ENCODE measurements around the gene SRPK2. TPM values are rescaled to one million over a fixed set of nuclear protein-coding genes. Genes with fewer than 3 reads are reported as not detected.
"Not testable (repeated sequence)": the region's sequence is repeated elsewhere in the genome, so short reads cannot be mapped to it uniquely, and the experiment has no call there.

Gene SRPK2
- total RNA-seq, 4 donors from 2014 or later, result 37.1 to 48.1 (median 46.3) TPM

DNA sequence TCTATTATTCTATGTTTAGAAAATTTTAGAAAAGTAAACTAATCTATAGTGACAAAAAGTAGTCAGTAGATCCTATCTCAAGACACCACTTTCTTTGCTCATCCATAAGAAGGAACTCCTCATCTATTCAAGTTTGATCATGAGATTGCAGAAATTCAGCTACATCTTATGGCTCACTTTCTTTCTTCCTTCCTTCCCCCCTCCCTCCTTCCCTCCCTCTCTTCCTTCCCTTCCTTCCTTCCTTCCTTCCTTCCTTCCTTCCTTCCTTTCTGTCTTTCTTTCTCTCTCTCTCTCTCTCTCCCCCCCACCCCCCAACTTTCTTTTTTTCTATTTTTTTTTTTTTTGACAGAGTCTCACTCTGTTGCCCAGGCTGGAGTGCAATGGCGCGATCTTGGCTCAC, 35.3 kb upstream of the SRPK2 start:
- H3K9me3 ChIP-seq, result no peaks in the 10 kb centered on the region
- H3K36me3 ChIP-seq, result no peaks in the 10 kb centered on the region
- no peak for TF ChIP-seq POLR2A (IDR thresholded peaks at IDR 0.05)
- TF ChIP-seq, protein P1, sequence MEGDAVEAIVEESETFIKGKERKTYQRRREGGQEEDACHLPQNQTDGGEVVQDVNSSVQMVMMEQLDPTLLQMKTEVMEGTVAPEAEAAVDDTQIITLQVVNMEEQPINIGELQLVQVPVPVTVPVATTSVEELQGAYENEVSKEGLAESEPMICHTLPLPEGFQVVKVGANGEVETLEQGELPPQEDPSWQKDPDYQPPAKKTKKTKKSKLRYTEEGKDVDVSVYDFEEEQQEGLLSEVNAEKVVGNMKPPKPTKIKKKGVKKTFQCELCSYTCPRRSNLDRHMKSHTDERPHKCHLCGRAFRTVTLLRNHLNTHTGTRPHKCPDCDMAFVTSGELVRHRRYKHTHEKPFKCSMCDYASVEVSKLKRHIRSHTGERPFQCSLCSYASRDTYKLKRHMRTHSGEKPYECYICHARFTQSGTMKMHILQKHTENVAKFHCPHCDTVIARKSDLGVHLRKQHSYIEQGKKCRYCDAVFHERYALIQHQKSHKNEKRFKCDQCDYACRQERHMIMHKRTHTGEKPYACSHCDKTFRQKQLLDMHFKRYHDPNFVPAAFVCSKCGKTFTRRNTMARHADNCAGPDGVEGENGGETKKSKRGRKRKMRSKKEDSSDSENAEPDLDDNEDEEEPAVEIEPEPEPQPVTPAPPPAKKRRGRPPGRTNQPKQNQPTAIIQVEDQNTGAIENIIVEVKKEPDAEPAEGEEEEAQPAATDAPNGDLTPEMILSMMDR (IDR thresholded peaks at IDR 0.05), result no peak
- no peak for DNase-seq
- H3K27ac ChIP-seq, result no peak overlapping the region
- no peaks in the 10 kb centered on the region for H3K27me3 ChIP-seq
- H3K4me3 ChIP-seq (replicated peaks in 1 of 3), result no peak overlapping the region
- 89 to 98% methylated on average over 2 of the region's 2 CpGs for WGBS, 2 donors
- H3K4me1 ChIP-seq, result no peaks in the 10 kb centered on the region
- intact Hi-C loops (cut with DNase I), result no loop called here

GRCh38 chr7:105413887-105414437, 25.2 kb upstream of the SRPK2 start:
- intact Hi-C loops (cut with DNase I), result no loop called here
- Histone ChIP-seq H3K27ac (no peak overlapping the region), H3K9me3 (no peaks in the 10 kb centered on the region), H3K4me1 (no peaks in the 10 kb centered on the region), H3K27me3 (no peaks in the 10 kb centered on the region), H3K36me3 (no peaks in the 10 kb centered on the region), H3K4me3 (replicated peaks in 1 of 3) (no peak overlapping the region)
- no peak for DNase-seq
- TF ChIP-seq POLR2A (IDR thresholded peaks at IDR 0.05), result no peak
- TF ChIP-seq, protein P1 (IDR thresholded peaks at IDR 0.05), result no peak
- WGBS, 2 donors, result 80 to 81% methylated on average over 8 of the region's 8 CpGs

- WGBS, 2 donors, result no CpG with 5 or more reads among the region's 36 CpGs
- H3K4me1 ChIP-seq; H3K9me3 ChIP-seq; H3K27ac ChIP-seq; H3K36me3 ChIP-seq; H3K27me3 ChIP-seq; intact Hi-C loops (cut with DNase I); DNase-seq; H3K4me3 ChIP-seq (replicated peaks in 1 of 3): not testable (repeated sequence)
Observed at GRCh38 chr7:105410774-105411173, 22.1 kb upstream of the SRPK2 start.

- H3K4me3 ChIP-seq (replicated peaks in 1 of 3); DNase-seq; intact Hi-C loops (cut with DNase I); H3K27ac ChIP-seq; H3K4me1 ChIP-seq; H3K27me3 ChIP-seq; H3K36me3 ChIP-seq; H3K9me3 ChIP-seq: not testable (repeated sequence)
- WGBS, 2 donors, result 45 to 71% methylated on average over 2 to 3 of the region's 3 CpGs
Observed at GRCh38 chr7:105409775-105410174, 21.1 kb upstream of the SRPK2 start.

GRCh38 chr7:105408791-105409410, 20.2 kb upstream of the SRPK2 start:
- H3K4me3 ChIP-seq (replicated peaks in 1 of 3), result no peak overlapping the region
- 93 to 95% methylated on average over 5 of the region's 5 CpGs for WGBS, 2 donors
- H3K9me3 ChIP-seq, result no peaks in the 10 kb centered on the region
- TF ChIP-seq POLR2A (IDR thresholded peaks at IDR 0.05), result no peak
- TF ChIP-seq, protein P1 (IDR thresholded peaks at IDR 0.05), result no peak
- H3K27ac ChIP-seq, result no peak overlapping the region
- no peak for DNase-seq
- H3K36me3 ChIP-seq, result no peaks in the 10 kb centered on the region
- H3K4me1 ChIP-seq, result no peaks in the 10 kb centered on the region
- no peaks in the 10 kb centered on the region for H3K27me3 ChIP-seq
- intact Hi-C loops (cut with DNase I), result no loop called here

DNA sequence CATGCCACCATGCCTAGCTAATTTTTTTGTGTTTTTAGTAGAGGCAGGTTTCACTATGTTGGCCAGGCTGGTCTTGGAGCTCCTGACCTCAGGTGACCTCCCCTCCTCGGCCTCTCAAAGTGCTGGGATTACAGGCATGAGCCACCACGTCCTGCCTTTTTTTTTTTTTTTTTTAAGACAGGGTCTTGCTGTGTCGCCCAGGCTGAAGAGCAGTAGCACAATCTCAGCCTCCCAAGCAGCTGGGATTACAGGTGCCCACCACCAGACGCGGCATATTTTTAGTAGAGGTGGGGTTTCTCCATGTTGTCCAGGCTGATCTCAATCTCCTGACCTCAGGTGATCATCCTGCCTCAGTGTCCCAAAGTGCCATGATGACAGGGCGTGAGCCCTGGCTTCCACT, 14.4 kb upstream of the SRPK2 start:
- Histone ChIP-seq H3K36me3 (no peaks in the 10 kb centered on the region), H3K4me1 (no peaks in the 10 kb centered on the region), H3K27me3 (no peaks in the 10 kb centered on the region), H3K9me3 (no peaks in the 10 kb centered on the region), H3K4me3 (replicated peaks in 1 of 3) (no peak overlapping the region), H3K27ac (no peak overlapping the region)
- TF ChIP-seq, protein P1 (IDR thresholded peaks at IDR 0.05), result no peak
- TF ChIP-seq POLR2A (IDR thresholded peaks at IDR 0.05), result no peak
- WGBS, 2 donors, result 94 to 96% methylated on average over 6 of the region's 6 CpGs
- no peak for DNase-seq
- intact Hi-C loops (cut with DNase I), result no loop called here
